GM10847 (cell line): ENCODE measurements around the gene PIMREG.

Source experiments
- POLR2A ChIP-seq: IDR thresholded peaks from 2 replicates; pipeline ENCODE4 v1.6.1; 2011; ENCODE audit not compliant: insufficient read length; ENCODE audit errors: extremely low read depth

The PIMREG gene

GRCh38 chr17:6428207-6428965 lies 15.9 kb upstream of the PIMREG start:
- TF ChIP-seq POLR2A: no peak

GRCh38 chr17:6429266-6429665 lies 15.0 kb upstream of the PIMREG start:
- TF ChIP-seq POLR2A: no peak

GRCh38 chr17:6430769-6431168 lies 13.5 kb upstream of the PIMREG start:
- TF ChIP-seq POLR2A: no peak

- no peak for TF ChIP-seq POLR2A
These were observed 9.2 kb upstream of the PIMREG start, which contains the start of gene AIPL1 for GRCh38 chr17:6435051-6435450. Gene AIPL1, minus strand, starts transcription at chr17:6435121. Its CDS starts 17 bp downstream, at chr17:6435104.

- no peak for TF ChIP-seq POLR2A
These were observed 8.3 kb upstream of the PIMREG start for GRCh38 chr17:6435968-6436367.

GRCh38 chr17:6437466-6437865 lies 6.8 kb upstream of the PIMREG start:
- no peak for TF ChIP-seq POLR2A

- TF ChIP-seq POLR2A: no peak
These were observed 6.3 kb upstream of the PIMREG start for GRCh38 chr17:6437956-6438355.

GRCh38 chr17:6439951-6440350 lies 4.3 kb upstream of the PIMREG start:
- TF ChIP-seq POLR2A: no peak

- no peak for TF ChIP-seq POLR2A
These were observed 1.5 kb upstream of the PIMREG start for GRCh38 chr17:6442775-6443174.

- TF ChIP-seq POLR2A: no peak
These were observed 498 bp downstream of the PIMREG start for GRCh38 chr17:6444571-6445335.

GRCh38 chr17:6446516-6447100 lies 2.4 kb downstream of the PIMREG start:
- TF ChIP-seq POLR2A: no peak

- no peak for TF ChIP-seq POLR2A
These were observed 4.2 kb downstream of the PIMREG start for GRCh38 chr17:6448473-6448872.

- no peak for TF ChIP-seq POLR2A
These were observed 5.1 kb downstream of the PIMREG start for GRCh38 chr17:6449307-6449706.

- no peak for TF ChIP-seq POLR2A
These were observed 6.9 kb downstream of the PIMREG start for GRCh38 chr17:6450926-6451832.

GRCh38 chr17:6452471-6453266 lies 8.4 kb downstream of the PIMREG start:
- TF ChIP-seq POLR2A: no peak
